Measurements from ENCODE around the gene LAMC3.

GRCh38 chr9:130984521-130984920, 24.5 kb upstream of the LAMC3 start:
- TF ChIP-seq, protein P1, sequence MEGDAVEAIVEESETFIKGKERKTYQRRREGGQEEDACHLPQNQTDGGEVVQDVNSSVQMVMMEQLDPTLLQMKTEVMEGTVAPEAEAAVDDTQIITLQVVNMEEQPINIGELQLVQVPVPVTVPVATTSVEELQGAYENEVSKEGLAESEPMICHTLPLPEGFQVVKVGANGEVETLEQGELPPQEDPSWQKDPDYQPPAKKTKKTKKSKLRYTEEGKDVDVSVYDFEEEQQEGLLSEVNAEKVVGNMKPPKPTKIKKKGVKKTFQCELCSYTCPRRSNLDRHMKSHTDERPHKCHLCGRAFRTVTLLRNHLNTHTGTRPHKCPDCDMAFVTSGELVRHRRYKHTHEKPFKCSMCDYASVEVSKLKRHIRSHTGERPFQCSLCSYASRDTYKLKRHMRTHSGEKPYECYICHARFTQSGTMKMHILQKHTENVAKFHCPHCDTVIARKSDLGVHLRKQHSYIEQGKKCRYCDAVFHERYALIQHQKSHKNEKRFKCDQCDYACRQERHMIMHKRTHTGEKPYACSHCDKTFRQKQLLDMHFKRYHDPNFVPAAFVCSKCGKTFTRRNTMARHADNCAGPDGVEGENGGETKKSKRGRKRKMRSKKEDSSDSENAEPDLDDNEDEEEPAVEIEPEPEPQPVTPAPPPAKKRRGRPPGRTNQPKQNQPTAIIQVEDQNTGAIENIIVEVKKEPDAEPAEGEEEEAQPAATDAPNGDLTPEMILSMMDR (IDR thresholded peaks at IDR 0.05; ENCODE audit: poor library complexity), result no peak
- TF ChIP-seq EZH2 (IDR thresholded peaks at IDR 0.05; ENCODE audit: borderline replicate concordance), result no peak
